K562 (cell line): Measurements from ENCODE around the gene OLFML2A. TPM values are rescaled to one million over a fixed set of nuclear protein-coding genes. Genes with fewer than 3 reads are reported as not detected.

ENCODE experiments used
- ATAC-seq: fragments of 200-7000 bp; cut with Tn5 transposase; 3 replicates; pipeline ENCODE4 v1.9.1; 2020; ENCODE audit warnings: moderate library complexity
- BruUV-seq: library from RNA; stranded (reverse); fragments of 400-500 nt; replicated peaks from 2 replicates; lab custom pipeline; 2021; lab: Mats Ljungman, UMichigan
- CTCF ChIA-PET: fragments of 300-600 bp; formaldehyde crosslinking; extraction: SDS; loops from one replicate; lab custom pipeline; 2021; ENCODE audit warnings: low intra/inter-chr PET ratio; lab: Yijun Ruan, JAX
- POLR2A ChIA-PET: fragments of 300-600, 350-650 bp; sonication (Branson Sonifier 250); formaldehyde crosslinking; extraction: SDS; loops from one replicate; lab custom pipeline; 2021; ENCODE audit warnings: antibody characterized with exemption, inconsistent platforms; lab: Yijun Ruan, JAX
- DNase-seq, 4 experiments: peaks; one replicate each; pipeline versions ENCODE4 v3.0.0 to v3.0.0-alpha.2; 2011 to 2018; ENCODE audit warnings: low spot score in 3 of 4, mixed read lengths in 3 of 4; ENCODE audit errors: extremely low read depth in 1 of 4
- FAIRE-seq: peaks from 2 replicates; lab custom pipeline; 2011; peaks lifted over from hg19 to GRCh38; lab: Jason Lieb, UNC
- H2AFZ ChIP-seq: 2 replicates; pipeline ENCODE4 v1.6.0; 2011; ENCODE audit warnings: low read depth, low read length, control low read depth, inconsistent platforms
- H3K27ac ChIP-seq: fragments of 200-600 bp; 3 replicates; pipeline ENCODE4 v1.8.0; 2011; ENCODE audit warnings: low read depth, mild to moderate bottlenecking, control low read depth, inconsistent platforms, low read length, moderate library complexity, mixed read lengths; ENCODE audit errors: extremely low read depth
- H3K27me3 ChIP-seq, 2 experiments: fragments of 300-600 bp in 1 of 2; 2 replicates in 1 of 2; 3 replicates in 1 of 2; pipeline versions ENCODE4 v1.6.0 to v1.8.0; 2011; ENCODE audit warnings: inconsistent platforms in 2 of 2, low read length in 2 of 2, mild to moderate bottlenecking in 1 of 2, mixed read lengths in 1 of 2, moderate library complexity in 1 of 2; ENCODE audit not compliant: control insufficient read depth in 2 of 2, insufficient read depth in 2 of 2
- H3K36me3 ChIP-seq: fragments of 300-600 bp; 3 replicates; pipeline ENCODE4 v1.8.0; 2011; ENCODE audit warnings: mild to moderate bottlenecking, low read length, inconsistent platforms; ENCODE audit not compliant: control insufficient read depth, insufficient read depth
- H3K4me1 ChIP-seq, 2 experiments: fragments of 200-600 bp in 1 of 2; replicated peaks in 1 of 2; 2 replicates in 1 of 2; 3 replicates in 1 of 2; pipeline versions ENCODE4 v1.5.1 to v1.8.0; 2011; ENCODE audit warnings: inconsistent platforms in 2 of 2, low read length in 2 of 2, mild to moderate bottlenecking in 1 of 2, mixed read lengths in 1 of 2, moderate library complexity in 1 of 2; ENCODE audit not compliant: control insufficient read depth in 2 of 2, insufficient read depth in 2 of 2
- H3K4me2 ChIP-seq: 2 replicates; pipeline ENCODE4 v1.6.1; 2011; ENCODE audit warnings: low read length, control low read depth, inconsistent platforms, mixed read lengths; ENCODE audit not compliant: insufficient read depth
- H3K4me3 ChIP-seq: fragments of 200-600 bp; sonication (generic), shearing (Covaris generic); 2 replicates; pipeline ENCODE4 v1.5.1; 2016; ENCODE audit warnings: control low read depth, inconsistent platforms
- H3K79me2 ChIP-seq: fragments of 200-600 bp; 3 replicates; pipeline ENCODE4 v1.8.0; 2011; ENCODE audit warnings: low read length, inconsistent platforms; ENCODE audit not compliant: control insufficient read depth, insufficient read depth
- H3K9ac ChIP-seq, 2 experiments: 2 replicates each; pipeline versions ENCODE4 v1.6.0 to v1.6.1; 2011; ENCODE audit warnings: low read depth in 2 of 2, low read length in 2 of 2, control low read depth in 1 of 2, inconsistent platforms in 1 of 2, mild to moderate bottlenecking in 1 of 2, mixed read lengths in 1 of 2; ENCODE audit not compliant: insufficient read depth in 1 of 2
- H3K9me1 ChIP-seq: one replicate; pipeline ENCODE4 v1.6.0; 2011; ENCODE audit warnings: inconsistent platforms, mild to moderate bottlenecking, low read length, moderate library complexity; ENCODE audit not compliant: control insufficient read depth, insufficient read depth
- H3K9me3 ChIP-seq: replicated peaks from 2 replicates; pipeline ENCODE4 v1.5.1; 2011; ENCODE audit warnings: low read depth, low read length, inconsistent platforms; ENCODE audit not compliant: control insufficient read depth, insufficient read depth
- H4K20me1 ChIP-seq: replicated peaks from 2 replicates; pipeline ENCODE4 v1.6.1; 2011; ENCODE audit warnings: low read length, inconsistent platforms, mixed read lengths; ENCODE audit not compliant: control insufficient read depth, insufficient read depth
- KLF13 ChIP-seq: fragments of 450-650 bp; IDR thresholded peaks from 2 replicates; pipeline ENCODE4 v1.6.1; 2016; ENCODE audit warnings: missing genetic modification characterization, low read depth, mild to moderate bottlenecking, missing compliant biosample characterization, moderate library complexity, borderline replicate concordance
- NCOA4 ChIP-seq: fragments of 450-650 bp; IDR thresholded peaks from 2 replicates; pipeline ENCODE4 v1.6.1; 2018; ENCODE audit warnings: mild to moderate bottlenecking; ENCODE audit not compliant: partially characterized antibody
- SAP30 ChIP-seq: fragments of 200-600 bp; sonication (generic); IDR thresholded peaks from 2 replicates; pipeline ENCODE4 v1.6.1; 2012; ENCODE audit warnings: borderline replicate concordance, low read depth, mild to moderate bottlenecking, moderate library complexity, low read length, control low read depth, inconsistent platforms; ENCODE audit not compliant: insufficient read depth, poor library complexity, severe bottlenecking
- SOX6 ChIP-seq: fragments of 450-650 bp; IDR thresholded peaks from 2 replicates; pipeline ENCODE4 v1.6.1; 2014; ENCODE audit warnings: mild to moderate bottlenecking
- STAT5A ChIP-seq: IDR thresholded peaks from 2 replicates; pipeline ENCODE4 v1.6.1; 2012; ENCODE audit warnings: low read length, inconsistent platforms, borderline replicate concordance
- ZC3H4 ChIP-seq: sonication (generic); formaldehyde crosslinking; IDR thresholded peaks from 2 replicates; pipeline ENCODE4 v1.9.0; 2021; ENCODE audit warnings: missing genetic modification reagents, borderline replicate concordance
- WGBS: fragments of 100-300 bp; shearing (Covaris generic); methylation state at CpG from one replicate; pipeline ENCODE4 v1.1.6; 2016; ENCODE audit warnings: low coverage, mixed read lengths; ENCODE audit not compliant: insufficient coverage; ENCODE audit errors: missing lambda C conversion rate; 5-methylcytosine and 5-hydroxymethylcytosine counted together
- in situ Hi-C: fragments of 300-500 bp; cut with MboI; formaldehyde crosslinking; loops from 4 replicates; pipeline ENCODE4 v1.15.0; 2018; ENCODE audit warnings: inconsistent platforms, mixed read lengths
- intact Hi-C: fragments of 100-400 bp; cut with micrococcal nuclease; formaldehyde crosslinking; loops from 2 replicates; pipeline ENCODE4 v1.14.2; 2022
- polyA plus RNA-seq, 8 experiments: library from polyadenylated mRNA; depleted of rRNA in 4 of 8; stranded (reverse) in 5 of 8; unstranded in 3 of 8; fragments of >200 nt; fragmentation: Nextera tagmentation in 2 of 8; fragmentation: Illumina TruSeq in 1 of 8; extraction: Ambion mirVana in 2 of 8; extraction: Trizol in 1 of 8; gene quantifications; 2 replicates each; pipeline versions ENCODE4 v1.2.1 to v1.2.3, GENCODE V29; 2011 to 2014; ENCODE audit warnings: inconsistent platforms in 1 of 8, missing spikeins in 1 of 8
- total RNA-seq, 7 experiments: library from RNA; depleted of rRNA in 6 of 7; stranded (reverse); fragments of >200 nt in 6 of 7; fragmentation: Illumina TruSeq in 2 of 7; extraction: Trizol in 2 of 7; gene quantifications; 2 replicates each; pipeline versions ENCODE4 v1.2.1 to v1.2.3, GENCODE V29; 2011 to 2021; ENCODE audit warnings: low replicate concordance in 1 of 7
- TF ChIP-seq, protein P1 (sequence below): sonication (generic); formaldehyde crosslinking; IDR thresholded peaks from 2 replicates; pipeline ENCODE4 v1.8.0; 2022; ENCODE audit warnings: mild to moderate bottlenecking, low read depth, missing genetic modification reagents
- TF ChIP-seq, protein P2 (sequence below): fragments of 450-650 bp; IDR thresholded peaks from 2 replicates; pipeline ENCODE4 v1.6.1; 2017; ENCODE audit warnings: mild to moderate bottlenecking, moderate library complexity
- TF ChIP-seq, protein P3 (sequence below), 2 experiments: IDR thresholded peaks; 2 replicates each; pipeline ENCODE4 v1.6.1; 2012; ENCODE audit warnings: improper control_type of control experiment in 2 of 2, low read depth in 2 of 2, low read length in 2 of 2, borderline replicate concordance in 1 of 2
- TF ChIP-seq, protein P4 (sequence below): fragments of 450-650 bp; formaldehyde crosslinking; IDR thresholded peaks from 2 replicates; pipeline ENCODE4 v1.4.0; 2022; ENCODE audit warnings: missing genetic modification characterization
- TF ChIP-seq, protein P5 (sequence below): fragments of 450-650 bp; IDR thresholded peaks from 2 replicates; pipeline ENCODE4 v1.6.1; 2017; ENCODE audit warnings: antibody characterized with exemption

Gene OLFML2A
- total and polyA plus RNA-seq, 9 of the 15 experiments (the other 6 are each of a cell fraction or from before 2014, with no cell fraction given): 0.16 TPM; not detected in 8

DNA sequence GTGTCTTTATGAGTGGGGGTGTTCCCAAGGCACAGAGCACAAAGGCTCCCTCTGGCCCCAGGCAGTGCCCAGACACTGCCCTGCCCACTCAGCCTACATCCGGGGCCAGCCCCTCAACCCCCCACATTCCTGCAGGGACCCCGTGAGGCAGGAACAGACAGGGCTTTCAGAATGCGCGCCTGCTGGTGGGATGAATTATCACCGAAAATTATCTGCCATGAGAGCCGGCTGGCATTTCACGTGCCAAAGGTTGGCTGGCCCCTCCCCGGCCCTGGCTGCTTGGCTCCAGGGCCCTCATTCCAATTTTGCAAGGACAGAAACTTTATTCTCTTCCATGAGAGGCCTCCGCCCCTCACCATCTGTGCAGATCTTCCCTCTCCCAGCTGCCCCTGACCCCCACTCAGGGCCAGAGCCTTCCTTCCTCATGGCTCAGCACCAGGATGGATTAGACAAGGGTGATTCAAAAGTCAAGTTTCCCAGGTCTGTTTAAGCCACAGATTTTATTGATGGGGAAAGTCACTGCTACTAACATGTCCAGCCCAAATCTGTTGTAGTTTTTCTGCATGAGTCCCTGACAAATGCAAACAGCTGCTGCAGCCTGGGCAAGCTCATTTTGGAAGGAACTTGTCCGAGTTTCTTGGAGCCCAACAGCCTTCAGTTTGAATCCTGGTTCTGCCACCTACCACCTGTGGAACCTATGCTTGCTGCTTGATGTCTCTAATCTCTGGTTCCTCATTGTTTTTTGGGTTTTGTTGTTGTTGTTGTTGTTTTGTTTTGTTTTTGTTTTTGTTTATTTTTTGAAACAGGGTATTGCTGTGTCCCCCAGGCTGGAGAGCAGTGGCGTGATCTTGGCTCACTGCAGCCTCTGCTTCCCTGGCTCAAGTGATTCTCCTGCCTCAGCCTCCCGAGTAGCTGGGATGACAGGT, 44.0 kb downstream of the OLFML2A start:
- intact Hi-C loops: no loop called here
- in situ Hi-C loops: no loop called here
- Histone ChIP-seq H3K36me3 (no peaks in the 10 kb centered on the region), H3K9ac (no peak overlapping the region; a peak in 1 of 4 replicates), H3K9me3 (no peaks in the 10 kb centered on the region), H3K27me3 (no peaks in the 10 kb centered on the region), H3K79me2 (no peaks in the 10 kb centered on the region), H3K9me1 (no peaks in the 10 kb centered on the region), H3K4me2 (no peak overlapping the region), H3K4me1 (peaks cover 13 to 14% of the 10 kb centered on the region in 2 experiments), H3K4me3 (no peak overlapping the region), H3K27ac (no peak overlapping the region), H4K20me1 (no peaks in the 10 kb centered on the region), H2AFZ (no peak overlapping the region)
- POLR2A ChIA-PET: interaction anchor here (0.6 to 1.5 kb wide), 5 partner anchors 8 to 34 kb away, joined by 3 to 4 read pairs (median 3); no protein-coding TSS in a partner anchor
- DNase-seq (no peak), ATAC-seq (no peak), FAIRE-seq (no peak)
- no TSS peak for BruUV-seq
- 58% methylated on average over 12 of the region's 12 CpGs for WGBS
- CTCF ChIA-PET: no interaction called here
- TF ChIP-seq ZC3H4 (no peak), NCOA4 (no peak), SOX6 (no peak), KLF13 (tag) (no peak), SAP30 (no peak), STAT5A (no peak)
- TF ChIP-seq, protein P1, sequence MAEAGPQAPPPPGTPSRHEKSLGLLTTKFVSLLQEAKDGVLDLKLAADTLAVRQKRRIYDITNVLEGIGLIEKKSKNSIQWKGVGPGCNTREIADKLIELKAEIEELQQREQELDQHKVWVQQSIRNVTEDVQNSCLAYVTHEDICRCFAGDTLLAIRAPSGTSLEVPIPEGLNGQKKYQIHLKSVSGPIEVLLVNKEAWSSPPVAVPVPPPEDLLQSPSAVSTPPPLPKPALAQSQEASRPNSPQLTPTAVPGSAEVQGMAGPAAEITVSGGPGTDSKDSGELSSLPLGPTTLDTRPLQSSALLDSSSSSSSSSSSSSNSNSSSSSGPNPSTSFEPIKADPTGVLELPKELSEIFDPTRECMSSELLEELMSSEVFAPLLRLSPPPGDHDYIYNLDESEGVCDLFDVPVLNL (CRISPR knock-in tag): no peak
- TF ChIP-seq, protein P2, sequence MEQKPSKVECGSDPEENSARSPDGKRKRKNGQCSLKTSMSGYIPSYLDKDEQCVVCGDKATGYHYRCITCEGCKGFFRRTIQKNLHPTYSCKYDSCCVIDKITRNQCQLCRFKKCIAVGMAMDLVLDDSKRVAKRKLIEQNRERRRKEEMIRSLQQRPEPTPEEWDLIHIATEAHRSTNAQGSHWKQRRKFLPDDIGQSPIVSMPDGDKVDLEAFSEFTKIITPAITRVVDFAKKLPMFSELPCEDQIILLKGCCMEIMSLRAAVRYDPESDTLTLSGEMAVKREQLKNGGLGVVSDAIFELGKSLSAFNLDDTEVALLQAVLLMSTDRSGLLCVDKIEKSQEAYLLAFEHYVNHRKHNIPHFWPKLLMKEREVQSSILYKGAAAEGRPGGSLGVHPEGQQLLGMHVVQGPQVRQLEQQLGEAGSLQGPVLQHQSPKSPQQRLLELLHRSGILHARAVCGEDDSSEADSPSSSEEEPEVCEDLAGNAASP: no peak
- TF ChIP-seq, protein P3, sequence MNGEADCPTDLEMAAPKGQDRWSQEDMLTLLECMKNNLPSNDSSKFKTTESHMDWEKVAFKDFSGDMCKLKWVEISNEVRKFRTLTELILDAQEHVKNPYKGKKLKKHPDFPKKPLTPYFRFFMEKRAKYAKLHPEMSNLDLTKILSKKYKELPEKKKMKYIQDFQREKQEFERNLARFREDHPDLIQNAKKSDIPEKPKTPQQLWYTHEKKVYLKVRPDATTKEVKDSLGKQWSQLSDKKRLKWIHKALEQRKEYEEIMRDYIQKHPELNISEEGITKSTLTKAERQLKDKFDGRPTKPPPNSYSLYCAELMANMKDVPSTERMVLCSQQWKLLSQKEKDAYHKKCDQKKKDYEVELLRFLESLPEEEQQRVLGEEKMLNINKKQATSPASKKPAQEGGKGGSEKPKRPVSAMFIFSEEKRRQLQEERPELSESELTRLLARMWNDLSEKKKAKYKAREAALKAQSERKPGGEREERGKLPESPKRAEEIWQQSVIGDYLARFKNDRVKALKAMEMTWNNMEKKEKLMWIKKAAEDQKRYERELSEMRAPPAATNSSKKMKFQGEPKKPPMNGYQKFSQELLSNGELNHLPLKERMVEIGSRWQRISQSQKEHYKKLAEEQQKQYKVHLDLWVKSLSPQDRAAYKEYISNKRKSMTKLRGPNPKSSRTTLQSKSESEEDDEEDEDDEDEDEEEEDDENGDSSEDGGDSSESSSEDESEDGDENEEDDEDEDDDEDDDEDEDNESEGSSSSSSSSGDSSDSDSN (IDR thresholded peaks at IDR 0.05; ENCODE audit: borderline replicate concordance in 1 of 2, low read depth in 2 of 2, low read length in 2 of 2): no peak
- TF ChIP-seq, protein P4, sequence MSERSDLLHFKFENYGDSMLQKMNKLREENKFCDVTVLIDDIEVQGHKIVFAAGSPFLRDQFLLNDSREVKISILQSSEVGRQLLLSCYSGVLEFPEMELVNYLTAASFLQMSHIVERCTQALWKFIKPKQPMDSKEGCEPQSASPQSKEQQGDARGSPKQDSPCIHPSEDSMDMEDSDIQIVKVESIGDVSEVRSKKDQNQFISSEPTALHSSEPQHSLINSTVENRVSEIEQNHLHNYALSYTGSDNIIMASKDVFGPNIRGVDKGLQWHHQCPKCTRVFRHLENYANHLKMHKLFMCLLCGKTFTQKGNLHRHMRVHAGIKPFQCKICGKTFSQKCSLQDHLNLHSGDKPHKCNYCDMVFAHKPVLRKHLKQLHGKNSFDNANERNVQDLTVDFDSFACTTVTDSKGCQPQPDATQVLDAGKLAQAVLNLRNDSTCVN (CRISPR knock-in tag): no peak
- TF ChIP-seq, protein P5, sequence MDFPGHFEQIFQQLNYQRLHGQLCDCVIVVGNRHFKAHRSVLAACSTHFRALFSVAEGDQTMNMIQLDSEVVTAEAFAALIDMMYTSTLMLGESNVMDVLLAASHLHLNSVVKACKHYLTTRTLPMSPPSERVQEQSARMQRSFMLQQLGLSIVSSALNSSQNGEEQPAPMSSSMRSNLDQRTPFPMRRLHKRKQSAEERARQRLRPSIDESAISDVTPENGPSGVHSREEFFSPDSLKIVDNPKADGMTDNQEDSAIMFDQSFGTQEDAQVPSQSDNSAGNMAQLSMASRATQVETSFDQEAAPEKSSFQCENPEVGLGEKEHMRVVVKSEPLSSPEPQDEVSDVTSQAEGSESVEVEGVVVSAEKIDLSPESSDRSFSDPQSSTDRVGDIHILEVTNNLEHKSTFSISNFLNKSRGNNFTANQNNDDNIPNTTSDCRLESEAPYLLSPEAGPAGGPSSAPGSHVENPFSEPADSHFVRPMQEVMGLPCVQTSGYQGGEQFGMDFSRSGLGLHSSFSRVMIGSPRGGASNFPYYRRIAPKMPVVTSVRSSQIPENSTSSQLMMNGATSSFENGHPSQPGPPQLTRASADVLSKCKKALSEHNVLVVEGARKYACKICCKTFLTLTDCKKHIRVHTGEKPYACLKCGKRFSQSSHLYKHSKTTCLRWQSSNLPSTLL: no peak
